ENCODE results near the gene CDH12.
"Not testable (repeated sequence)": the region's sequence is repeated elsewhere in the genome, so short reads cannot be mapped to it uniquely, and the experiment has no call there.

Gene CDH12

DNA sequence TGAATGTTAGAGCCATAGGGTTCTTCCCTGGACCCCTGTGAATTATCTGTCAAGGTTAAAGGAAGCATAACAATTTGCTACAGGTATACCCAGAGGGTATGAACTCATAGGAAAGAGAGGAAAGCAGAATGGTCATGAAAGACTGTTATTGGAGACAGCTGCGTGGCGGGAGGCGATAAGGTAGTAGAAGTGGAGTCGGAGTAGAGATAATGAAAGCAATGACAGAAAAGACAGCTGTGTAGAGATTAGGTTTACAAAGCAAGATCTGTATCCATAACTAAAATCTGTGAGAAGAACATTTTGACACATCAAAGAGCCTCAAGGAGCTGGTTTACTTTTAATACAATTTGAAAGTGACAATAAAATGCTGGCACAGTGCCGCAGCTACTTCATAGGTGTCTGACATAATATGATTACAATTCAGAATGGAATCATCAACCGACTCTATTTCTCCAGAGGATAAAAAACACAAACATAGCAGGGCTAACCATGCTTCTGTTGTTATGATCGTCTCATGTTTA is 603.9 kb downstream of the CDH12 start:
- DNase-seq: no peak
- TF ChIP-seq GATA1 (IDR thresholded peaks at IDR 0.05; ENCODE audit: low read depth, low read length) (no peak), POLR2A (IDR thresholded peaks at IDR 0.05; ENCODE audit: low read length) (no peak)

DNA sequence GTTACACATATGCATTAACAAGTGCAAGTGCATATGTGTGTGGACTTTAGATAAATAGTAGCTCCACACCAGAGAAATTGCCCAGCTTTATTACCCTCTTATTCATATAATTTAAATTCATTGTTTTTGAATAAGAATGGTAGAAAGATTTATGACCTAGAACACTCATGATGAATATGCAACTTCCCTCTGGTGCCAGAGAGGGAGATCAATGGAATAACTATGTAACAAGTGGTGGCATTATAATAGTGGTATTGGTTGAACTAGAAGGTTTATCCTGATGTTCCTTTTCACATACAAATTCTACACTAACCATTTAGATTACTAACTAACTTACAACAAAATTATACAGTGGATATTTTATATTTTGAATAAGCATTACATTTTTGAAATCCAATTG is 607.4 kb downstream of the CDH12 start:
- no peak for DNase-seq
- TF ChIP-seq GATA1 (IDR thresholded peaks at IDR 0.05; ENCODE audit: low read depth, low read length) (no peak), POLR2A (IDR thresholded peaks at IDR 0.05; ENCODE audit: low read length) (no peak)

DNA sequence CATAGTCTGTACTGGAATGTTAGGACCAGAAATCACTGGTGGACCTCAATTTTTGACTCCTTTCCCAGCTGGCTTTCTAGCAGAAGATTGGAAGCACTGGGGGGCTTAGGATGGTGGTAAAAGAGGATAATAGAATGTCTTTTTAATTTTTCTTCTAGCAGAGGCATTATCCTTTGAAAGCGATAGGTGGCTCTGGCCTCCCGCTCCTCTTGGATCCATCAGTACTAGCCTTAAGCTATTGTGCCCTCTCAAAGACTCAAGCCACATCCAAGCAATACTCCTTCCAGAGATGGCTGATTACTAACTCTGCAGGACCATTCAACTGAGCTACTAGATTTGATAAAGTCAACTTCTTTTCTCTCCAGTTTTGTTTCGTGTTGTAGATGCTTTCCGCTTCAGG is 610.6 kb downstream of the CDH12 start:
- TF ChIP-seq POLR2A (IDR thresholded peaks at IDR 0.05; ENCODE audit: low read length) (no peak), GATA1 (IDR thresholded peaks at IDR 0.05; ENCODE audit: low read depth, low read length) (no peak)
- no peak for DNase-seq

DNA sequence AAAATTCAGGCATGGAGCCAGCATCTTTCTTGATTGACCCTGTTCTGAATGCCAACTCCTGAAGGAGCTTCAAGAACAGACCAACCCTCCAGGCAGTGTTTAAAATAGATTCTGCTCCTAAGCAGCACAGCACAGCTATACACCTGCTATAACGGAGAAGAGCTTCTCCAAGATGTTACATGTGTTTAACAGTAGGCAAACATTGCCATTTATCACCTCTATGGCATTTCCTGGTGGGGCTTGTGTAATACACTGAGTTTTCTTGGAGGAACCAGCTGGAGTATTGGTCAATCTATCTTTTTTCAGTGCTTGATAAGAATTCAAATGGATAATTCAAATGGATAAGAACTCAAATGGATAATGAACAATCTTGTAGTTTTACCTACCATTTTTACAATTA is 615.1 kb downstream of the CDH12 start:
- DNase-seq: no peak
- TF ChIP-seq GATA1 (IDR thresholded peaks at IDR 0.05; ENCODE audit: low read depth, low read length) (no peak), POLR2A (IDR thresholded peaks at IDR 0.05; ENCODE audit: low read length) (no peak)

DNA sequence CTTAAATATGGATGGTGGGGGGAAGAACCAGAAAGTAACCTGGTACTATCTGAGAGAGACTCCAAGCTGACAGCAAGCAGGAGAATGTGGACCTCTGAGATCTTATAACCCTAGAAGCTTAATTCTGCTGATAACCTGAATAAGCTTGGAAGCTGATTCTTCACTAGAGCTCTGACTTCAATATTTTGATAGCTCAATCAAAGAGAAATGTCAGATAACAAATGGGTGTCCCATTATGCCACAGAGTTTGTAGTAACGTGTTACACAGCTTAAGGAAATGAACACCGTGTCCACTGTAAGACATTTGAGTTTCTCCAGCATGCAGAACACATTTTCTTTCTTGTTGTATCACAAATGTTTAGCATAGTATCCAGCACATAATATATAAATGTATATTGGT is 626.7 kb downstream of the CDH12 start:
- DNase-seq: no peak
- TF ChIP-seq POLR2A (IDR thresholded peaks at IDR 0.05; ENCODE audit: low read length) (no peak), GATA1 (IDR thresholded peaks at IDR 0.05; ENCODE audit: low read depth, low read length) (no peak)

DNA sequence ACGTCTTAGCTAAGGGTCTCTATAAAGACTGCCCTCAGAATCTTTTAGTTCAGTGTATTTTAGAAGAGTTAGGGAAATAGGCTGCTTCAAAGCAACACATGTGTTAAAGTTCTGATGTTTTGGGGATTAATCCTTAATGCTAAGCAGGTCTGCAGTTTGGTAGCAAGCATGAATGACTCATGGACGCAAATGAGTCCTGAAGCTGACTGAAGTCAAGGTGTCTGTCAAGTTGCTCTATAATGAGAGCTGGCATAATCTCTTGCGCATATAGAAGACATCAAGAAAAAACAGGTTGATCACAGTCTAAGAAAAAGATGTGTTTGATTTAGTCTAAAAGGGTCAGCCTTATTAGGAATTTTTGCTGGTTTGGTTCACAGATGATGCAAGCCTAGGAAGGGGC is 630.1 kb downstream of the CDH12 start:
- TF ChIP-seq POLR2A (IDR thresholded peaks at IDR 0.05; ENCODE audit: low read length) (no peak), GATA1 (IDR thresholded peaks at IDR 0.05; ENCODE audit: low read depth, low read length) (no peak)
- DNase-seq: no peak

DNA sequence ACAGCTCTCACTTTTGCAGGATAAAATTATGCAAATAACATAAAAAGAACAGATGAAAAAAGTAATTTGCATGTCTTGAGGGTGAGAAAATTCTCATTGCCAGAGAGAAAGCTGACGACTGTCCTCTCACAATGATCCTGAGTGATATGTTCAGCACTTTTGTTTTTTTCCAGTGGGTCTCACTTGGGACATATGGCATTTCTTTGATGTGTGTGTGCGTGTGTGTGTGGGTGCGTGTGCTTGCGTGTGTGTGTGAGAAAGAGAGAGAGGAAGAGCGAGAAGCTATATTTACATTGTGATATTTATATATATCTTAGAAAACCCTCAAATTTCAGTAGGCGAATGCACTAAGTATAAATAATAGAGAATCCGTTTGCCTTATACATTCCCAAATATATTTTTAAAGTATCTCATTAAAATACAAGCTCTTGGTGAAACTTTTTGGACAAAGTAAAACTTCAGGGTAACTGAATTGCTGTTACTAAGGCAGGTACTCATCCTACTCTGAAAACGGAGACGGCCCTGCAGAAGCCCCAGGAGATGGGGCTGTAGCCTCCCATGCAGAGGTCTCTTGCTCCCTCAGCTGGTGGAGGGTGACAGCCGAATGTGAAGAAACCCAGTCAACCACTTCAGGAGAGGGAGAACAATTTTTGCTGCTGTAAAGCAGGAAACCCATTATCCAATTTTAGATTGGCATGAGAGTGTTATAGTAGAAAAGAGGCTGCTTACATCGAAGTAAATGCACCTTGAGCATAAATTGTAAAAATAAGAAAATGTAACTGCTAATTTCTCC is 639.2 kb downstream of the CDH12 start:
- DNase-seq: peak in 1 of 2 experiments; percentile 3

DNA sequence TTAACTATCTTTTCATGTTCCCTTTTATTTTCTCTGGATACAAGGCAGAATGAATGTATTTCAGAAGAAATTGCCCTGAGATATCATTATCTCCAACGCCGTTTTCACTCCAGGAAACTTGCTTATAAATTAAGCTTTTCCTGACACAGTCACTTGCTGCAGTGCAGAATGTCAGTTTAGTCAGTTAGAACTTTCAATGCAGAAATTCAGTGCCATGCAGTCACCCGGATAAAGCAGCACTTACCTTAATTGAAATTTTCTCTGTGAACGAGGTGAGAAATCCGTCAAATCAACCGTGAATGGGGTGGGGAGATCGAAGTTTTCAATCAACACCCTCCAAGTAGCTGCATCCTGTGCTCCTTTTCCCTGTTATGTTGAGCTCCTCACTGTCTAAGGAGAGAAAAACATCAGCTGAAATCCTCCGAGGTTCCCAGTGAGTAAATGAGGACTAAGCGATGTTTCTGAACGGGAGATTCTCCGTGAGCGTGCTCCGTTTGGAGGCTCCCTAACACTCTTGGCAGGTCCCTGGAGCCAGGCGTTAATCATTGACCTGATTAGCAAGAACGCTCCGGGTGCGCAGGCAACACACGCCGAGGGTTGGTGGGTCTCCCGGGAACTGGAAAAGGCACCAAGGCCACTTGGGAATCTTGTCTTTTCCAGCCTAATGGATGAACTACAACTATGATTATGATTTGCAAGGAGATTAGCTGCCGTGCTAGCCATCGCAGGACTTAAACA is 640.7 kb downstream of the CDH12 start:
- not testable (repeated sequence) for DNase-seq

DNA sequence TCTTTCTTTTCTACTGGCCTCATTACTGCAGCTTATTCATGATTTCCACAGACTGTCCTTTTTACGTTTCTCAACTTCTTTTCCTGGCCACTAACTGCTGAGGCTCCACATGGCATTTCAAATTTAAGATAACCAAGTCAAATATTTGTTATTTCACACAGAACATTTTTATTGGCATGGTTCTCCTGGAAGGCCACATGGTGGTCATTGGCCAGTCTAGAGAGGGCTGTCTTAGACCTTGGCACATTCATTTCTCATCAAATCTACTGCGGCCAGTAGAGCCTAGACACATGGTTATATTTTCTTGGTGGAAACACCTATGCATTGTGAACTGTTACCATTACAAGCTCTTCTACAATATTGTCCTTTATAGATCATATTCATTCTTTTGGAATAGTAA is 644.7 kb downstream of the CDH12 start:
- not testable (repeated sequence) for DNase-seq

DNA sequence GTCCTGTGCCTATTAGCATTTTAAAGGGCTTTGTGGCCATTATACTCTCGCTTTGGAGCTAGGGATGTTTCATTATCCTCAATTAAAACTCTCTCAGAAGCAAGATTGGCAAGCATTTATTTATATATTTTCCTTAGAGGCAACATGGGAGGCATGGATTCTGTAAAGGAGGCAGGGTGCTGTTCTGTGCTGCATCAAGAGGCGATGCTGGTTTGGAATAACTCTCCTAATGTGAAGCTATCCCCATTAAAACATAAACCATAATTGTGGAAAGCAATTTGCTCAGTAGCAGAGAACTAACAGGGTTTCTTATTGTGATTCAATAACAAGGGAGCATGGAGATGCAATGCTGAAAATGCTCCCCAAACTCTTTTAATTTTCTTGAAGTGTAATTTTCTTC is 664.5 kb downstream of the CDH12 start:
- not testable (repeated sequence) for DNase-seq

DNA sequence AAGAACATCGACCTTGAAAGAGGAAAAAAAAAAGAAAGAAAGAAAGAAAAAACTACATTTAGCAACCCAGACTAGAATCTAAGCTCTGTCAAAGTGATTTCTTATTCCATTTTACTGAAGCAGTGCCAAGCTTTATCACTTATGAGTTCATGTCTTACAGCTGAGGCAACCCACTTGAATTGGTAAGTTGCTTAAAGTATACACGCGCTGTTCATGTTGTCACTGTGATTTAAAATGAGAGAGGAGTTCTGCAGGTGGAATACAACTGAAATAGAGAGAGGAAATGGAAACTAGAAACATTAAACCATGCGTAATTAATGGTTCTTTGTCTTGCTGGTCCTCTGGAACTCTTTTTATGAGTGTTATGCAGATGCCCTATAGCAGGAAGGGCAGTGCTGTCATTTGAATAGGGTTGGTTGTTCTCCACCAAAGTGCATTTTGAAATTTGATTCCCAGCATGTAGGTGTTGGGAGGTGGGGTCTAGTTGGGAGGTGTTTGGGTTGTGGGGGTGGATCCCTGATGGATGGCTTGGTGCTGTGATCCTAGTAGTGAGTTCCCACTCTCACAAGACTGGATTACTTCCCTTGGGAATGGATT is 665.4 kb downstream of the CDH12 start:
- DNase-seq: not testable (repeated sequence)

DNA sequence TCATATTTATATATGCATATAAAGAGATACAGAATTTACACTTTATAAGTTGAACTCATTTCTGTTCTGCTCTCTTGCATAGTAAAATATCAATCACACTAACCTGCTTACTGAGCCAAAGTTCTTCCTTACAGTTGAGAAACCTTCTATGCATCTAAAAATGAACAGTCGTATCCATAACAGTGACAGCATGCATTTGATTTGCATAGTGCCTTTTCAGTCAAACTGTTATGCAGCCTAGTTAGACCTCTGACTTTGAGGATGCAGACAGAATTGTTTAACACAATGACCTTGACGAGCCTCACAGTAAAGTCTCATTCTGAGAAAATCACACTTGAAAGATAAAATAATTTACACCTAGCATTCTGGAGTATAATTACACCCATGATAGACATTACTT is 683.9 kb downstream of the CDH12 start:
- DNase-seq: not testable (repeated sequence)

DNA sequence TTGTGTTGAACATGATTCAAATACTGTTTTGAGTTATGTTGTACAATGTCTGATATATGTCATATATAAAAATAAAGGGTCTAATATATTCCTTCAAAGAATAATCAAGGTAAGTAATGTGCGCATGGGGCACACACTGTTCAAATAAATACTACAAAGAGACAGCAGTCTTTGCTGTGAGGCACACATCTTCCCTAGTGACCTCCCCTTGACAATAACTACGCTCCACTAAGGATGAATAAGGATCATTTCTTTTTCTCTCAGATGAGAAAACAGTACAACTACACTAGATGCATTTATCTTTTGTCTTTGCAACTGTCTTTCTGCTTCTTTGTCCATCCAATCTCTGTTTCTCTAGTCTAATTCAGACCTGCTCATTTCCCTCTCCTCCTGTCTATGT is 684.4 kb downstream of the CDH12 start:
- DNase-seq: not testable (repeated sequence)

DNA sequence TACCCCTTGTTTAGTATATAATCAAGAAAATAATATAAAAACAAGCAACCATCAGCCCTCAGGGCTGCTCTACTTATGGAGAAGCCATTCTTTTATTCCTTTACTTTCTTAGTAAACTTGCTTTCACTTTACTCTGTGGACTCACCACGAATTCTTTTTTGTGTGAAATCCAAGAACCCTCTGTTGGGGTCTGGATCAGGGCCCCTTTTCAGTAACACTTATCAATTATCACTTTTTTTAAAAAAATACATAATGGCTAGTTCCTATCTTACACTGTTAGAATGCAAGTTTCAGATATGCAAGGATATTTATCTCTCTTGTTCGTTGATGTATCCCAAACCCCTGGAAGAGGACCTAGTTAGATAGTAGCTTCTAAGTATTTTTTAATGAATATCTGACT is 687.2 kb downstream of the CDH12 start:
- DNase-seq: not testable (repeated sequence)

DNA sequence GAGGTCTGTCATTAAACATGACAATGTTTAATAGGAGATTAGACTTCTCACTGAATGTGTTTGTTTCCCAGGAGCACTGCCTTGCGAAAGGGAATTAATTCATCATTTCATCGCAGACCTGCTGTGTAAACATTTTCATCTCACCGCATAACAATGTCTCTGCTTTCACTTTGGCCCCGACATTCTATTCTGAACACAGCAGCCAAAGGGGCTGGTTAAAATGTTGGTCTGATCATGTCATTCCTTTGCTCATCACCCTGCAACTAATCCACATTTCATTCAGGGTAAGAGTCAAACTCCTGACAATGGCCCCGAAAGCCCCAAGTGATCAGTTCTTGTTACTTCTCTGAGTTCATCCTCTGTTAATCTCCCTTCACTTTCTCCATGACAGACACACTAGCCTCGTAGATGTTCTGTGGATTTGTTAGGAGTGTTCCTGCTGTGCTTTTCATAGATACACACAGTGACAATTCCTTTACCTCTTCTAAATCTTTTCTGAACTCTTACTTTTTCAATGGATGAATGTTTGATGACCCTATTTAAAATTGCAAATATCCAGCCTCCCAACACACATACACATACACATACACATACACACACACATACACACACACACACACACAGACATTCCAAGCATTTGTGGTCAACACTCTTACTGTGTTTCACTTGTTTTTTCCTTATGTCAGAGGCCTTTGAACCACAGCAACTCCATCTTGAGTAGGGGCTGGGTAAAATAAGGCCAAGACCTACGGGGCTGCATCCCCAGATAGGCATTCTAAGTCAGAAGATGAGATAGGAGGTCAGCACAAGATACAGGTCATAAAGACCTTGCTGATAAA is 688.0 kb downstream of the CDH12 start:
- DNase-seq: not testable (repeated sequence)

DNA sequence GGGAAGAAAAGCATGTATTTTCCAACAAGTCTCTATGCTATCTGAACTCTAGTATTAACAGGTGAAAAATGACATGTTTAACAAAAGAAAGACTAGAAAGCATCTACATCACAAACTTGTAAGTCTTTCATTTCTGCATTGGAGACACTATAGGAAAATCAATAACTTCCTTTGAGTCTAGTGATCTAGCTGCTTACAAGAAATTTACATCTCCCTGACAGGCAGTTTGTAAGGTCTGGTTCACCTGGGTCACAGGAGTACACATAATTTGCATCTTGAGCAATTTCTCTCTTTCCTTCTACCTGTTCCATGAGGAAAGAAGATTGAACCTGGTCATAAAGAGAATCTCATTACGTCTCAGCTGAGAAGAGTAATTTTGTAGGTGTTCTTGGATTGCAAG is 696.2 kb downstream of the CDH12 start:
- not testable (repeated sequence) for DNase-seq

DNA sequence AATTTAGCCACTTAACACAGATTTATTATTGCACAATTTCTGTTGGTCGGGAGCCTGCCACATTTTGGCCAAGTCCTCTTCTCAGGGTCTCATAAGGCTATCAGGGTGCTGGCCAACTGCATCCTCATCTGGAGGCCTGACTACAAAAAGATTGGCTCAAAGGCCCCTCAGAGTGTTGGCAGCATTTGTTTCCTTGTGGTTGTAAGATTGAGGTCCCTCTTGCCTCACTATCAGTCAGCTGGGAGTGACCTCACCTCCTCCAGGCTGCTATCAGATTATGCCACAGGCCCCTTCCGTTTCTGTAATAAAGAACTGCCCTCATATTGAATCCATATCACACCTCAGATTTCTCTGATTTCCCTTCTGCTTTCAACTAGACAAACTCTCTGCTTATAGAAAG is 698.4 kb downstream of the CDH12 start:
- peak; percentile 1 to 36 for DNase-seq

DNA sequence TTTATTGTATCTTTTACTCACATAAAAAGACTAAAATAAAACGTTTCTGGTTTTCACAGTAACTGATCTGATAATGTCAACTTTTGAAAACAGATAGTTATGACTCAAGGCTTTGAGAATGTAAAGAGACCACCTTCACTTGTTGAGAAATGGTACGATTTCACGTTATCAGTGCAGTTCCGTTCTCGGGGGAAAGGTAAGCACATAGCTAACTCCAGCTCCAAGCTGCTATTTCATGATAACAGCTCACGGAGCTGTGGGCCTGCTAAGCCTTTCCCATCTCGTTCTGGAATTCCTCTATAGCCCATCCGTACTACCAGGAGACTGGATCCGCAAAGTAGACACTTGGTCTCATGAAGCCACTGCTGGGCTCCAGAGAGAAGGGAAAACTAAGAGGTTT is 701.3 kb downstream of the CDH12 start:
- not testable (repeated sequence) for DNase-seq

DNA sequence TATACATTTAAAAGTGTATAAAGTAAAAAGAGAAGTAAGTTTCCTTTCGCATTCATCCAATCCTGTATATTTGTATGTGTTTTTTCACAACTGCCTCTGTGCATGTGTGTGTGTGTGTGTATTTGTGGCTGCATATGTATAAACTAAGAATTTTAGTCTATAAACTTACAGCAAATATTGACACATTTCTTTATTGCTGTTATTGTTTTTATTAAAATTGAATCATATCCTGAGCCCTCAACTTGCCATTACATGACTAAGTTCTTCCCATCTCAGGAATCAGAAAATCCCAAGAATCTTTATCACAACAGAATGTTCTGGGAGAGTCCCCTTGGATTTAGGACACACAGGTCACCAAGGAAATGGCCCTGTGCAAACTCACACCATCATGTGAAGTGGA is 712.7 kb downstream of the CDH12 start:
- not testable (repeated sequence) for DNase-seq

DNA sequence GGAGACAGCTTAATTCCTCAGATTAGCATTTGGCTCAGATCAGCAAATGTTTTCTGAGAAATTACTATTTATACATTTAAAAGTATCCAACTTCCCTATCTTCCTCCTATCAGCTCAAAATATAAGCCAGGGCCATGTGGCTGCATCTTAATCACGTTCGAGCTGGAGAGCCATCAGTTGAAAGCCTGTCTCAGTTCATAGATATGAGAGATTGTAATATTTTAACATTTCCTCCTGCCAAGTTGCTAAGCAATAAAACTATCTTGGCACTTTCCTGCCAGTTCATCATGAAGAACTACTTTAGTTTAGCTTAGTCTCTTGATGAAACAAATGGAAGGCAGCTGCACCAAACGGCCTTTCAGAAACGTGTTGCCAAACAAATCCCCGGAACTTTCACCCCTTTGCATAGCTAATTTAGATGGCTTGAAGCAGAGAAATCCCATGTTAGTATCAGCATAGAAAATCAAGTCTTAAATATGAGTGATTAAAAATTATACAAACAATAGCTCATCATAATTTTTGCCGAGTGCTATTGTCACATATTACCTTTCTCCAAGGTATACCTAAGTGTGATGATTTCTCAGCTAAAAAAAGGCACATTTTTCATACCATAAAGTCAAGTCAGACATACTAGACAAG is 713.4 kb downstream of the CDH12 start:
- DNase-seq: peak in 1 of 2 experiments; percentile 0

Data from erythroblast (primary cell).